Lower lobe of right lung (tissue), 2 donors: Measurements from ENCODE around the gene ZNF568. TPM values are rescaled to one million over a fixed set of nuclear protein-coding genes. Genes with fewer than 3 reads are reported as not detected.

Source experiments
- ATAC-seq, 2 donors: fragments of 200-7000 bp; cut with Tn5 transposase; one replicate each; pipeline ENCODE4 v1.9.1; 2020 to 2022; ENCODE audit warnings: mild to moderate bottlenecking in 2 of 2, moderate library complexity in 2 of 2
- DNase-seq: peaks from one replicate; pipeline ENCODE4 v3.0.0-alpha.2; 2020
- H3K27ac ChIP-seq: fragments of 200-600 bp; one replicate; pipeline ENCODE4 v1.8.0; 2022
- H3K27me3 ChIP-seq: fragments of 200-600 bp; one replicate; pipeline ENCODE4 v1.8.0; 2022; ENCODE audit warnings: low read depth
- H3K36me3 ChIP-seq: fragments of 200-600 bp; one replicate; pipeline ENCODE4 v1.8.0; 2022; ENCODE audit warnings: mild to moderate bottlenecking
- H3K4me1 ChIP-seq: fragments of 200-600 bp; one replicate; pipeline ENCODE4 v1.8.0; 2022
- H3K4me3 ChIP-seq: fragments of 200-600 bp; one replicate; pipeline ENCODE4 v1.8.0; 2022; ENCODE audit warnings: mild to moderate bottlenecking
- H3K9me3 ChIP-seq: fragments of 200-600 bp; one replicate; pipeline ENCODE4 v1.8.0; 2022
- intact Hi-C: fragments of 100-400 bp; cut with DNase I; formaldehyde crosslinking; loops from one replicate; pipeline ENCODE4 v1.11.0; 2022
- total RNA-seq: library from RNA; stranded (reverse); fragmentation: NEBNext Ultra II Directional; extraction: Animal tissue kit (Norgen Biotek cat#: 25700); gene quantifications from one replicate; pipeline ENCODE4 v1.2.1, GENCODE V29; 2021
- TF ChIP-seq, protein P1 (sequence below): fragments of 200-600 bp; IDR thresholded peaks from one replicate; pipeline ENCODE4 v1.8.0; 2022; ENCODE audit warnings: antibody characterized with exemption, mild to moderate bottlenecking
- donor health status: DM: no; HTN: yes; CAD: no; lungs with severe emphysema.

The ZNF568 gene
- total RNA-seq, 1 donor from 2014 or later: 10.9 TPM

DNA sequence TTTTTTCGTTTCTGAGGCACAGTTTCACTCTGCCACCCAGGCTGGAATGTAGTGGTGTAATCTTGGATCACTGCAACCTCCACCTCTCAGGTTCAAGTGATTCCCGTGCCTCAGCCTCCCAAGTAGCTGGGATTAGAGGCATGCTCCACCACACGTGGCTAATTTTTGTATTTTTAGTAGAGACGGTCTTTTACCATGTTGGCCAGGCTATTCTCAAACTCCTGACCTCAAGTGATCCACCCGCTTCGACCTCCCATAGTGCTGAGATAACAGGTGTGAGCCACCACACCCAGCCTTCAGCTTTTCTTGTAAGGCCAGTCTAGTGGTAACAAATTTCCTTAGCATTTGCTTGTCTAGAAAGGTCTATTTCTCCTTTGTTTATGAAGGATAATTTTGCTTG is 46.2 kb downstream of the ZNF568 start:
- ATAC-seq: no peak
- TF ChIP-seq, protein P1, sequence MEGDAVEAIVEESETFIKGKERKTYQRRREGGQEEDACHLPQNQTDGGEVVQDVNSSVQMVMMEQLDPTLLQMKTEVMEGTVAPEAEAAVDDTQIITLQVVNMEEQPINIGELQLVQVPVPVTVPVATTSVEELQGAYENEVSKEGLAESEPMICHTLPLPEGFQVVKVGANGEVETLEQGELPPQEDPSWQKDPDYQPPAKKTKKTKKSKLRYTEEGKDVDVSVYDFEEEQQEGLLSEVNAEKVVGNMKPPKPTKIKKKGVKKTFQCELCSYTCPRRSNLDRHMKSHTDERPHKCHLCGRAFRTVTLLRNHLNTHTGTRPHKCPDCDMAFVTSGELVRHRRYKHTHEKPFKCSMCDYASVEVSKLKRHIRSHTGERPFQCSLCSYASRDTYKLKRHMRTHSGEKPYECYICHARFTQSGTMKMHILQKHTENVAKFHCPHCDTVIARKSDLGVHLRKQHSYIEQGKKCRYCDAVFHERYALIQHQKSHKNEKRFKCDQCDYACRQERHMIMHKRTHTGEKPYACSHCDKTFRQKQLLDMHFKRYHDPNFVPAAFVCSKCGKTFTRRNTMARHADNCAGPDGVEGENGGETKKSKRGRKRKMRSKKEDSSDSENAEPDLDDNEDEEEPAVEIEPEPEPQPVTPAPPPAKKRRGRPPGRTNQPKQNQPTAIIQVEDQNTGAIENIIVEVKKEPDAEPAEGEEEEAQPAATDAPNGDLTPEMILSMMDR: no peak
- no peak for DNase-seq
- Histone ChIP-seq H3K36me3 (no peaks in the 10 kb centered on the region), H3K27me3 (no peaks in the 10 kb centered on the region), H3K4me3 (no peak overlapping the region), H3K4me1 (no peaks in the 10 kb centered on the region), H3K27ac (no peak overlapping the region), H3K9me3 (peaks cover 51% of the 10 kb centered on the region)
- intact Hi-C loops: no loop called here

DNA sequence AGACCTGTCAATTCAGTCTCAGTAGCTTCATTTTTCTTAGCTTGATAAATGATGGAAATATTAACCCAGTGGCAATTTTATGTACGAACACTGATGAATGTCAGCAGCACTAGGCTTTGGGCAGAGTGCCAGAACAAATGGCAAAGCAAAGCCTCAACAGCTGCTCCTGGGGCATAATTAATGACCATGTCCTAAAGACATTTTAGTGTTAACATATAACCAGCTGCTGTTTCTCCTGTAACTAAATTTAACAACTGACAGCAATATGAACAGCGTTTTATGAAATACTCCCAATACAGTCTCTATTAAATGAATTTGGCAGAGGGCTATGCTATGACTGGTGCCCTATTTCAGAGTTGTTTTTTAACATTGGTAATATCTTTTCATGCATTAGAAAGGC is 47.1 kb downstream of the ZNF568 start:
- intact Hi-C loops: no loop called here
- ATAC-seq: no peak
- no peak overlapping the region for H3K27ac ChIP-seq
- H3K4me1 ChIP-seq: no peaks in the 10 kb centered on the region
- no peaks in the 10 kb centered on the region for H3K27me3 ChIP-seq
- no peaks in the 10 kb centered on the region for H3K36me3 ChIP-seq
- DNase-seq: no peak
- TF ChIP-seq, protein P1: no peak
- H3K4me3 ChIP-seq: no peak overlapping the region
- peaks cover 46% of the 10 kb centered on the region for H3K9me3 ChIP-seq

DNA sequence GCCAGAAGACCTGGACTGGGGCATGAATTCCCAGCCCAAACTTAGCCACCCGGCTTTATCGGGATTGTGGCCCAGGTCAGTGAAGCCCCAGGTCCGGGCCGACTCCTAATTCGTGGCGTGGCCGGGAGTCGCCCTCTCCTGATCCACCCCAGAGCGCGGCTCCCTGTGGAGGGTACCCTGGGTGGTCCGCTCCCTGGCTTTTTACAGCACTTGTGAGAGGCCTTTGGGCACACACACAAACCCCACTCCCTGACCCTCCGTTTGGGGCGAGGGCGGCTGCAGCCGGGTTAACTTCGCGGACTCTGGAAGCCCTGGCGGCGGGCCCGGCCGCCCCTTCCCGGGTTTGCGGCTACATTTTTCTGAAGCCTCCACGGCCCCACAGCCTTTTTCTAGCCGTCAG is 56.4 kb downstream of the ZNF568 start:
- TF ChIP-seq, protein P1: no peak
- H3K27me3 ChIP-seq: no peaks in the 10 kb centered on the region
- H3K4me3 ChIP-seq: peak overlapping the region; percentile 88
- peak; percentile 6 to 32 for ATAC-seq
- peaks cover 16% of the 10 kb centered on the region for H3K4me1 ChIP-seq
- H3K9me3 ChIP-seq: peaks cover 4% of the 10 kb centered on the region
- intact Hi-C loops: no loop called here
- H3K27ac ChIP-seq: peak overlapping the region; percentile 79
- no peaks in the 10 kb centered on the region for H3K36me3 ChIP-seq
- DNase-seq: no peak

DNA sequence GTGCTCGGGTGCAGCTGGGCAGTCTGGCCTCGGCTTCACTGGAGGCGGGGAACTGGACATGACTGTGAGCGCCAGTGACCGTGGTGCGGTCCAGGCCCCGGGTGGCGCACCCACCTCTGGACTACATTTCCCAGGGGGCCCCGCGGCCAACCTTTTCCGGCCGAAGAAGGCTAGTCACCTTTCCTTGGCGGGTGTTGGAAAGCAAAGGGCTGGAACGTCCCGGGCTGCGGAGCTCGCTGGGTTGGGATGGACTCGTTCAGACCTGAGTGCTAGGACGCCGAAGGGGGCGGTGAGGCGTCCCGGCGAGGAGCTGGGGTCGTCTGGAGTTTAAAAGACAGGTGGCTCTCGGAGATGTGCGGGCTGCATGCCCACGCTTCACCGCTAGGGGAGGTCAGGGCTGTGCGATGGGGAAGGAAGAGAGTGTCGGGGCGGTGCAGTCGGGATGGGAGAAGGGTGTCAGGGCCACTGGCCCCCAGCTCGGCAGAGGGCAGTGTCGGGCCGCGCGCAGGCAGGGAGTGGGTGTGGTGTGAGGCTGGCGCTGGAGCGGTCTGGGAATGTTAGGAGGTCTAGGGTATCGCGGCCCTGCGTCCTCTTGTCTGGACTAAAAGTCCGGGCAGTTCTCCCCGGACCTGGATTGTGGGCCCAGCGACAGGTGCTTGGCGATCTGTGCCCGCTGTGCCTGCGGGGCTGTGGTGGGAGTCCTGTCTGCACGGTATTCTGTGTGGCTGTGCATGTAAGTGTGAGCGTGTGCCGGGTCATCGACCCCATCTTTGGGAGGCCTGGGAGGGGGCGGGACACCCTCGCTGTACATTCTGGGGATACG is 57.1 kb downstream of the ZNF568 start:
- intact Hi-C loops: no loop called here
- TF ChIP-seq, protein P1: peak; percentile 73

DNA sequence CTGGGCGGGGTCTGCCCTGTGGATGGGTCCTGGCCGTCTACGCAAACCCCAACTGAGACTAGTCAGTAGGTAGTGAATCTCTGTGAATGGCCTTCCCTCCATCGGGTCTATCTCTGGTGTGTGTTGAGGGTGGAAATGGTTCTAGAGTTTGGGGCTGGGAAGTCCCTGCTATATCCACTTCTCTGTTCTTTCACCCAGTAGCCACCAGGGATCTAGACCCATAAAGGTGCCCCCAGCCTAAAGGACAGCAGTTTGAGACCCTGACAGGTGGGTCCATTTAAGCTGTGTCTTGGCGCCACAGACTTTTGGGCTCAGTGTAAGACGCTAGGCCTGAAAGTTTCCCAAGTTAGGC is 57.7 kb downstream of the ZNF568 start:
- Histone ChIP-seq H3K9me3 (no peaks in the 10 kb centered on the region), H3K27me3 (no peaks in the 10 kb centered on the region), H3K4me3 (peak overlapping the region; percentile 88), H3K36me3 (no peaks in the 10 kb centered on the region), H3K27ac (no peak overlapping the region), H3K4me1 (peaks cover 16% of the 10 kb centered on the region)
- intact Hi-C loops: no loop called here
- no peak for ATAC-seq
- TF ChIP-seq, protein P1: no peak
- no peak for DNase-seq

More for the DNA sequence above, 57.1 kb downstream of the ZNF568 start:
- Histone ChIP-seq H3K27ac (peak overlapping the region; percentile 79), H3K36me3 (no peaks in the 10 kb centered on the region), H3K27me3 (no peaks in the 10 kb centered on the region), H3K4me1 (peaks cover 16% of the 10 kb centered on the region), H3K4me3 (peak overlapping the region; percentile 88), H3K9me3 (no peaks in the 10 kb centered on the region)
- DNase-seq (peak; percentile 86), ATAC-seq (peak; percentile 98 to 99)
